TTC549 (cell line): ENCODE measurements around the gene HAPSTR1.
"Not testable (repeated sequence)": the region's sequence is repeated elsewhere in the genome, so short reads cannot be mapped to it uniquely, and the experiment has no call there.

Experiments used
- FAIRE-seq: peaks from 2 replicates; lab custom pipeline; 2012; peaks lifted over from hg19 to GRCh38; lab: Jason Lieb, UNC

The HAPSTR1 gene

DNA sequence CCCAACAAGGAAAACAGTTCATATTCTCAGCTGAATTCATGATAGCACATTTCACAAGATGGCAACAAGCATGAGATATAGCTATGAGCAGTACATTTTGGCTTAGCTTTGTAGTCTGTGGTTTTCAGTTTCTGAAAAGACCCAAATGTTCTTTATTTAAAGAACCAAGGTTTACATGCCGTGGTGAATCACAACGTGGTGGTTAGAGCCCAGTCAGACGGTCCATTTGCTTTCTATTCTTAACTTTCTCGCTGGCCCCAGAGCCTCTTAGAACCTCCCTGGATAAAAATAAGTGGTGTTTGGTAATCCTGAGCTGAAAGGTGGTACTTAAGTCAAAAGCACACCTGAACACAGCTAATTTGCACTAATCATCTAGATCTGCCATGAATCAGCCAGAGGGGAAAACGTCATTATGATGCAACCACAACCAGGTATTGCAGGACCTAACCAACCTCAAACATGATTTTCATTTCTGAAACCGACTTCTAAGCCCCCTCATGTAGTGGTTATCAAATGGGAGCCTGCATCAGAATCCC, 18.6 kb upstream of the HAPSTR1 start:
- no peak for FAIRE-seq

- FAIRE-seq, result no peak
Observed at GRCh38 chr16:9075299-9076071, 16.0 kb upstream of the HAPSTR1 start.

DNA sequence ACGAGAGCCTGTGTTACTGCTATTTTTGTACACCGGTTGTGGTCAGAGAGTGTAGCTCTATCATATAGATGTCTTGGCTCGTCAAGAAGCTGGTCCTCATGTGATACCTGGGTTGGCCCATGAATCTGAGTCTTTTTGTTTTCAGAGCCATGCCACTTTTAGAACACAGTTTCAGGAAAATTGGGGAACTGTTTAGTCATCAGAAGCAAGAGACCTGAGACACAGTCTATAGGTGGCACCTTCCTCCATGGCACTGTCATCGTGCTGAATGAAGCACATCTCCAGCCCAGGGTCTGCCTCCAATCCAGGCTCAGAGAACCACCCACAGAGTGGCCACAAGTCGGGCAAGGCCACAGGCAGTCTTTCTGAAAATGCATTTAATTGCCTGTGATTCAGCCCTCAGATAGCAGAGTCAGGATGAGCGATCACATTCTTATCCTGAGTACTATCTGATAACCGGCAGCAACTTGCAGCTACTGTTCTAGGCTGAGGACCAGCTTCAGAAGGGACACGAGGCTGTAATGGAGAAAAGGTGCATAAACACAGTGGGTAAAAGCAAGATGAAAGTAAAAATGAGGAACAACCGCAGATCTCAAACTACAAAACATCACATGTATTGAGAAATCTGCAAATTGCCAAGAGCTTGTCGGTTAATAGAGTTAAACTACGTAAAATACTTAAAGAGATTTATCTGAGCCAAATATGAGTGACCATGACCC, 14.2 kb upstream of the HAPSTR1 start:
- no peak for FAIRE-seq

- peak; percentile 85 for FAIRE-seq
Observed at GRCh38 chr16:9078467-9079429, 12.7 kb upstream of the HAPSTR1 start.

DNA sequence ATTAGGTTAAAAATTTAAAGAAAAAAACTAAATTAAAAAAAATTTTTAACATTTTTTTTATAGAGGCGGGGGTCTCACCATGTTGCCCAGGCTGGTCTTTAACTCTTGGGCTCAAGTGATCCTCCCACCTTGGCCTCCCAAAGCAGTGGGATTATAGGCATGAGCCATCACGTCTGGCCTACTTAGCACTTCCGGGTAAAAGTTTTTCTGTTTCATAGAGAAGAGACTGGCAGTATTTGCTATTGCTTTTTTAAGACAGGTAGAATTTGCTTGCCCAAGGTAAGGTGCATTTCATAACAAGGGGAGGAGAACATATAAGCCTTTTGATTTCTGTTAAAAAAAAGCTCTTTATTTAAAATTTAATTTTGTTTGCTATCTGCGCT, 12.0 kb upstream of the HAPSTR1 start:
- FAIRE-seq, result no peak

DNA sequence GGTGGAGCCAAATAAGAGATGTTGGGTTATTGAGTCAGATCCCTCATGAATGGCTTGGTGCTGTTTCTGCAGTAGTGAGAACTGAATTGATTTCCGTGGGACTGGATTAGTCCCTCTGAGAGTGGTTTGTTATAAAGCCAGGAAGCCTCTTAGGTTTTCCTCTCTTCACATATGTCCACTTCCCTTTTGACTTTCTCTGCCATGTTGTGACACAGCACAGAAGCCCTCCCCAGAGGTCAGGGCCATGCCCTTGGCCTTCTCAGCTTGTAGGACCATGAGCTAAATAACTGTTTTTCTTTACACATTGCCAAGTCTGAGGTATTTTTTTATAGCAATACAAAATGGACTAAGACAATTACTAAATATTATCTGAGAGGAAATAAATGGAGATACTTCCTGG, 10.3 kb upstream of the HAPSTR1 start:
- no peak for FAIRE-seq

DNA sequence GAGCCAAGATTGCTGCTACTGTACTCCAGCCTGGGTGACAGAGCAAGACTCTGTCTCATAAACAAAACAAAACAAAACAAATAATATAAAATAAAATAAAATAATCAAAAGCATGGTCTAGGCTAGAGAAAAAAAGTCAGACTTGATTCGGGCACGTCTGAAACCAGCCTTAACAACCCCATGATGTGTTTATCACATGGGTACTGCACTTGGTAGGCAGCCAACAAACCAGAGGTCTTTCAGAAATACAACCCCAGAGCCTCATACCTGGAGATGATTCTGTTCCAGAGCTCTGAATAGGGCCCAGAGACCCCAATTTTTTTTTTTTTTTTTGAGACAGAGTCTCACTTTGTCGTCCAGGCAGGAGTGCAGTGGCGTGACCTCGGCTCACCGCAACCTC, 9.6 kb upstream of the HAPSTR1 start:
- no peak for FAIRE-seq

- FAIRE-seq, result no peak
Observed at GRCh38 chr16:9082422-9082821, 9.0 kb upstream of the HAPSTR1 start.

DNA sequence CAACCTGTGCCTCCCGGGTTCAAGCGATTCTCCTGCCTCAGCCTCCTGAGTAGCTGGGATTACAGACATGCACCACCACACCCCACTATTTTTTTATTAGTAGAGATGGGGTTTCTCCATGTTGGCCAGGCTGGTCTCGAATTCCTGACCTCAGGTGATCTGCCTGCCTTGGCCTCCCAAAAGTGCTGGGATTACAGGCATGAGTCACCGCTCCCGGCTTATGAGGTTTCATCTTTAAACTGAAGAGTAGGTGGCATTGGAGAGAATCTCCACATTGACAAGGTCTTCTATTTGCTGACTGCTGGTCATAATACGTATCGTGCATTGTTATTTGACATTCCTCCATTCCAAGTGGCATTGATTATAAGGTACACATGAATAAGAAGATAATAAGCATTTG, 3.7 kb upstream of the HAPSTR1 start:
- FAIRE-seq, result not testable (repeated sequence)

DNA sequence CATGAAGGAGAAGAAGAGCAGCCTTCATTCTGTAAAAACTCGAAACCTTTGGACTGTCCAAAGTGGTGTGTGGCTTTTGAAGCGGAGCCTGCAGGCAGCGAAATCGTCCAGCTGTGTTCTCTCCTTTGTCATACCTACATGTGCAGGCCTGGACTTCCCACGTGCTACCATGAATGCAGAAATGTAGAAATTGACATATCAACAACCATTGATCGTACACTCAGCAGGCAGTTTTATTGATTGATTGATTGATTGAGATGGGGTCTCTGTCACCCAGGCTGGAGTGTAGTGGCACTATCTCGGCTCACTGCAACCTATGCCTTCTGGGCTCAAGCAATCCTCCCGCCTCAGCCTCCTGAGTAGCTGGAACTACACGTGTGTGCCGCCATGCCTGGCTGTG, 2.6 kb upstream of the HAPSTR1 start:
- no peak for FAIRE-seq

DNA sequence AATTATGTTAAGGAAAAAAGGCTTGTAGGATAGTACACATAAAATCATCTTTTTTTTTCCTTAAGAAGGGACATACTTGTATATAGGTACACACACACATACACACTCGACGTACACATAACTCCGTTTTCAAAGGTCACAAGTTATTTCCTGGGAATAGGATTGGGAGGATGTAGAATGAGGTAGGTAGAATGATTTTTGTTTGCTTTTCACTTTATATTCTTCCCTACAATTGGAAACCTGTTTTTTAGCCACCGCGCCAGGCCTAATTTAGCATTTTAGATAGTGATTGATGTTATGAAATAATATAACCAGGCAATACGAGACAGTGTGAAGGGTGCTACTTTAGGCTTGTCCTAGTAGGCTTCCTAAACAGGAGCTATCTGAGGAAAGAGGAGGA, 1.8 kb upstream of the HAPSTR1 start:
- no peak for FAIRE-seq

GRCh38 chr16:9090101-9090959, 1.1 kb upstream of the HAPSTR1 start:
- FAIRE-seq, result no peak

GRCh38 chr16:9091867-9092281, 430 bp downstream of the HAPSTR1 start:
- FAIRE-seq, result no peak

DNA sequence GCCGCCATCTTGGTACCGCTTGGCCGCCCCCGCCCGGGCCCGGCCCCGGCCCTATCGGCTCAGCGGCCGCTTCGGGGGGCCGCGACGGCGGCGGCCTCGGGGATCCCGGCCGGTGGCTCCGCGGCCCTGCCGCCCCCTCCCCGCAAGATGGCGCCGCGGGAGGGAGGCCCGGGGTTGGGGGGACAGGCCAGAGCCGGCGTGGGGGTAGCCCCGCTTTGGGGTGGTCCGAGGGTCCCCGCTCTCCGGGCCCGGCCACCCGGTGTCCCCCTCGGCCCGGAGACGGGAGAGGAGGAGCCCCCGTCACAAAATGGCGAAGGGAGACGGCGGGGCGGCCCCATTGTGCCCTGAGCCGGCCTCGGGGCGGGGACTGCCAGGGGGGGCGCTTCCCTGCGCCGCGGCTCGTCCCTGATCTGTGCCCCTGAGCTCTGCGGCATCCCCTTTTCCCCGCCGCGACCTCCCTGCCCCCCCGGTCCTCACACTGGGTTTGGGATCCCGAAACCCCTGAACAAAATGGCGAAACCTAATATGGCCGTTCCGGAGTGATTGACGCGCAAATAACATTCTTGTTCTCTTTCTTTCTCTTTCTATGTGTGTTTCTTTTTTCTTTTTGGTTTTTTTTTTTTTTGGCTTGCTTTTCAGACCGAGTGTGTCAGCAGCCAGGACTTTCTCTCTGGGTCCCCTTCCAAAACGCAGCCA, 986 bp downstream of the HAPSTR1 start:
- no peak for FAIRE-seq

DNA sequence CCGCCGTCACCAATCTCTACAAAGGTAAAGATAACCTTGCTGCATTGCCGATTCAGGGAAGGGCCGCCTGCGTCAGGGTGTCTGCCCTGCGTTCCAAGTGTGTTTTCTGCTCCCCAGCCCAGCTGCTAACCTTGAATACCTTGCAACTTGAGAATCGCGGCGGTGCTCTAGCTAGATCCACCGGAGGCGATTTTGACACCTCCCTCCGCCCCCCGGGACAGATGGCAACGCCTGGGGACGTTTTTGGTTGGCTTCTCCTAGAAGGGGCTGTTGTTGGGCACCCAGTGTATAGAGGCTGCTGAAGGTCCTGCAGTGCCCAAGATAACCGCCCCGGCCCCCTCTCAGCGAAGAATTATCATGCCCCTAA, 1.5 kb downstream of the HAPSTR1 start:
- FAIRE-seq, result no peak

DNA sequence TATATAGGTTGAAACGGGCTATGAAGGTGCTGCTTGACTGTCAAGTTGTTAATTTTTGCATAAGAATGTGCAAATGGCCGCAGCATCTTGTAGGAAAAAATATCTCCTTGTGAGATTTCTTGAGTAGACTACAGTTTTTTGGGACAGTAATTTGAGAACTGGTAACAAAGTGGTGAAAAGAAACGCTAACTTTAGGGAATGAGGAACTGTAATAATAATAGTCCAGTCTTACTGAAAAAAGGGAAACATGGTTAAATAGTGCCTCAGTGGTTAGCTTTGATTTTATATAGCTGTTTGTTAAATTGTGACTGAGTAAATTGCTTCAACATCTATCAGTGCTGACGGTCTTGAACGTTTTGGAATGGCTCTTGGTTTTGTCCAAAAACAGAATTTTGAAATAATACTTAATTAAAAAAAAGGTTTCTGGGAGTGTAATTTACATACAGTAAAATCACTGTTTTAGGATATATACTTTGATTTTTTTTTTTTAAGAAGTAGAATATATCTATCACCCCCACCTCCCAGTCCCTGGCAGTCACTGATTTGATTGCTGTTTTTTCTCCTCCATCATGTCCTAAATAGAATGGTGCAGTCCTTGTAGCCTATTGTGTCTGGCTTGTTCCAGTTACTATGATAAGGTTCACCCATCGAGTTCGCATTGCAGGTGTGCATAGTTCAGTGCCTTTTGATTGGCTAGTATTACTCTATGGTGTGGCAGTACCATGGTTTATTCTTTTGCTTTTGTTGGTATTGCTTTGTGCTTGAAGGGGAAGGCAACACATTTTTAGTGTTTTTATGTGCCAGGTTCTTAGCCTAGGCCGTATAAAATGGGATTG, 2.8 kb downstream of the HAPSTR1 start:
- FAIRE-seq, result no peak

DNA sequence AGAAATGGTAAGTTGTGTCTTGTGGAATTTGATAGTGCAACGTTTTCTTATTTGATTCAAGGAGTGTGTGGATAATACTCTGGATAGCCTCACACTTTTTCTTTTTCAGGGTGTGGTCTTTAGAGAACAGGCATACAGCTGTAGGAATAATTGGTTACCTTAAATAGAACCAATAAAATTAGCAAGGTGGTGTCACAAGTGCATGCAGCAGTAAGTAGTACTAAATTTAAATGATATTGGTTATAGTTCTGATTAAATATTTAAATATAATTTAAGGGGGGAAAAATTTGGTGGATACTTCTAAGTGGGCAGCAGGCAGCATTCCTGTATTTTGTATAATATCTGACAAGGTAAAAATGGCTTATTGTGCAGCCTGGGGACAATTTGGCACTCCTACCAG, 3.7 kb downstream of the HAPSTR1 start:
- no peak for FAIRE-seq

DNA sequence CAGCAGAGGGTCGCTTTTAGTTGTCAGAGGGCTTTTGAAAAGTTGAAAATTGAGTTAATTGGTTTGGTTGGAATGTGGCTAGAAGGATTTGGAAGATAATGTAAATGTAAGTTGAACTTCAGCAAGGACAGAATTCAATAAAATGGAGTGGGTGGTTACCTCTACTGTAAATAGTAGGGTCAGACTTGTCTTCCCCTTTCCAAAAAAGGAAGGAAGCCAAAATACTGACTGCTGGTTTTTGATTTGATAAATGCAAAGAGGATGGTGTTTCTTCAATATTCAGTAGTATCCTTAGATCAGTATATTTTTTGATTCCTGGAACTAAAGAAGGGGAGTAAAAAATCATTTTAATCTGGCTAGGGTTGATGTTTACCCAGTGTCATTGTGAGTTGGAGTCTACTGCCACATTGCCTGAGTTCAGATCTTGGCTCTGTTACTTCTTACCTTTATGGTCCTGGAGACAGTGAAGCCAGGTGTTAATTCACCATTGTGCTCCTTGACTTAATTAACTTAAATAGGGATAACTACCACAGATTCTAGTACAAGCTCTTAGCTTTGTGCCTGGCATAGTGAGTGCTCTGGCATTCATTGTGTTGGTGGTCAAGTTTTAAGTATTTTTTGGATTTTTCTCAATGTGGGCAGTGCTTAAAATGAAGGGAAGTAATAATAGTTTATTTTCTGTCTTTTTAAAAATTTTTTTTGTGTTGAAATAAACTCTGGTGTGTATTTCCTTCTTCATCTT, 4.4 kb downstream of the HAPSTR1 start:
- FAIRE-seq, result no peak

DNA sequence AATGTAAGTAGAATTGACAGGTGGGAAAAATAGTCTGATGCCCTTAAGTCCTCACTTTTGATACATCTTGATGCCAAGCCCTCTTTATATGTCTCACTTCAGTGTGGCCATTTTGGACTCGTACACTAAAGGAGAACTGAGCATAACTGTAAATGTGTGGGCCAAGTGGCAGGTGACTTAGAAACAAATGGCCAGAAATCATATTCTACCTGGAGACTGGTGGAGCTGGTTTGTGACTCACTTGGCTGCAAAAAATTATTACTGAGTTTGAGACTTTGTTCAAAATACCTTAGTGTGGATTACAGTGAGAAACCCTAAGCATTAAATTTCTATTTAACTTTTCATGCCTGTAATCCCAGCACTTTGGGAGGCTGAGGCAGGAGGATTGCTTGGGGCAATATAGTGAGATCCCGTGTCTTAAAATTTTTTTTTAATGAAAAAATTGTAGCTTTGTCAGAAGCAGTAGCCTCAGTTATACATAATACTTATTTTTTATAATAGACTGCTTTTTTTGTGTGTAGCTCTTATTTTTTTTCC, 5.0 kb downstream of the HAPSTR1 start:
- FAIRE-seq, result no peak
